NCI-H524 treated with DMSO at 0.1 percent for 48 hours (cell line): ENCODE measurements around the gene HOXA11.

Experiments
- DNase-seq: peaks from one replicate; lab custom pipeline; 2025; lab: John Stamatoyannopoulos, UW

HOXA11 gene

GRCh38 chr7:27133409-27134231, 51.4 kb downstream of the HOXA11 start:
- no peak for DNase-seq

- DNase-seq, result no peak
Observed at GRCh38 chr7:27132978-27133377, 52.1 kb downstream of the HOXA11 start.

- no peak for DNase-seq
Observed at GRCh38 chr7:27132214-27132613, 52.8 kb downstream of the HOXA11 start.

- no peak for DNase-seq
Observed at GRCh38 chr7:27131390-27131819, 53.6 kb downstream of the HOXA11 start.
